CD4-positive, alpha-beta T cell treated with Interleukin-2 at 100 ng/mL for 4 hours (primary cell): ENCODE data around the gene KRT6B.

Experiments used
- DNase-seq: peaks from one replicate; pipeline ENCODE4 v3.0.0-alpha.2; 2020; ENCODE audit warnings: low spot score

The KRT6B gene

DNA sequence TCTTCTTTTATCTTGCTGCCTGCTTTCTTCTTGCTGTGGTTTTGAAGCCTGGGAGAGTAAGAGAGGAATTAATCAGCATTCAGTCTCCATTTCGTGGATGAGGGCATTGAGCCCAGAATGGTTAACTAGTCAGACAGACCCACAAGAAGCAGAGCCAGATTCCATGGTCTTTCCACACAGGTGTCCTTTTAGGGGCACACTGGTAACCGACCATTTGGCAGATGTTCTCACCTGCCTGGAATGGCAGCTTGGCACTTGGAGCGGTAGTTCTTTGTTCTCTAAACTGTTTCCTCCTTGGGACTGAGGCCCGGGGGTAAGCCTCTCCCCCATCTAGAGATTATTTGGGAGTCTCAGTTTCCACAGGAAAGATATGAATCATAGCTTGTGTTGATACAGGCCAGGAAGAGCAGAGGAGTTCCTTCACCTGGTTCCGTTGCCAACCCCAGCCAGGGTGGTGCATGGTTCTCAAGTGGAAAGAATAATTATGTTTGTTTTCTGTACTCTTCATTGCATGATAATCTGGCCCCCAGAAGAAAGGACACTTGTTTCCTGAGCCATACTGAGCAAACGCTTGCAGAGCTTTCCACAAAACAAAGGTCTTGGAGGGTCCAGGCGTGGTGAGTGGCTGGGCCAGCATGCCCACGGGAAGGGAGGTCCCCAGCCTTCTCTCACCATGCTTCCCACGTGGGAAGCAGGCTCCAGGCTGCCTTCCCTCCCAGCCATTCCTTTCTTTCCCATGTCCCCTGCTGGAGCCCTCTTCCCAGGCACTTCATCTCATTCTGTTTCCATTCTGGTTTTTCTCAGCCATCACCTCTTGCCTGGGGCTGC is 15.7 kb downstream of the KRT6B start:
- no peak for DNase-seq

DNA sequence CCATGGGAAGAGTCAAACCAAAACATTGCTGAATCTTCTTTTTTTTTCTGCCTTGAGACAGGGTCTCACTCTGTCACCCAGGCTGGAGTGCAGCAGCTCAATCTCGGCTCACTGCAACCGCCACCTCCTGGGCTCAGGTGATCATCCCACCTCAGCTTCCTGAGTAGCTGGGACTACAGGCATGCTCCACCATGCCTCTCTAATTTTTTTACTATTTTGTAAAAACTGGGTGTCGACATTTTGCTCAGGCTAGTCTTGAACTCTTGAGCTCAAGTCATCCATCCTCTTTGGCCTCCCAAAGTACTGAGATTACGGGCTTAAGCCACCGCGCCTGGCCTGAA is 16.3 kb downstream of the KRT6B start:
- DNase-seq, result no peak

DNA sequence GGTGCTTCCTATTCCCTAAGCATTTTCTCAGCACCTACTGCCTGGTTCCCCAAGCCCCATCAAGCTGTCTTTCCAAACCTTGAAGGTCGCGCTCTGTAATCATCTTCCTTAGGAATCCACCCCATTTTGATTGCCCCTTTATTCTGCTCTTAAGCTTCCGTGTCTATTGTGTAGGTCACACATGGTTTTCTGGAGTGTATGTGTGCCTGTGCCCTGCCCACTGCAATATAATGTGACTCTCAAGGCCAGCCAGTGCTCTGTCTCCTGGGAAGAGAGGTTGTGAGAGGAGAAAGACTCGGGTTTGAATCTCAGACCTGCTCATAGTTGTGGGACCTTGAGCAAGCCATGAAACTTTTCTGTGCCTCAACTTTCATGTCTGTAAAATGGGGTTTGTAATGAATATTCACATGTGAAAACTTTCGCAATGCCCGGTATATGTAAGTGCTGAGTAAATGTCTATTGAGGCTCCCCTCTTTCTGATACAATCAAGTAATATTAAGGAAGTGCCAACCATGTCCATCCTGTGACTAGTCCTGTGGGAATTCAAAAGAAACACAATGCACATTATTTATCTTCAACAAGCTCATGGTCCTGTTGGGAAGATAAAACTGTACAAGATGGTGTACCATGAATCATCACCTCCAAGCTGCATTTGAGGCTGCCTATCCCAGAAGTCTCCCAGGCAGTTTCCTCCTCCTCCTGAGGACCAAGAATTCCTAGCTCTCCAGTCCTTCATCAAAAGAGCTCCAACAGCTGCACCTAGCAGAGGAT is 17.0 kb downstream of the KRT6B start:
- DNase-seq, result no peak

DNA sequence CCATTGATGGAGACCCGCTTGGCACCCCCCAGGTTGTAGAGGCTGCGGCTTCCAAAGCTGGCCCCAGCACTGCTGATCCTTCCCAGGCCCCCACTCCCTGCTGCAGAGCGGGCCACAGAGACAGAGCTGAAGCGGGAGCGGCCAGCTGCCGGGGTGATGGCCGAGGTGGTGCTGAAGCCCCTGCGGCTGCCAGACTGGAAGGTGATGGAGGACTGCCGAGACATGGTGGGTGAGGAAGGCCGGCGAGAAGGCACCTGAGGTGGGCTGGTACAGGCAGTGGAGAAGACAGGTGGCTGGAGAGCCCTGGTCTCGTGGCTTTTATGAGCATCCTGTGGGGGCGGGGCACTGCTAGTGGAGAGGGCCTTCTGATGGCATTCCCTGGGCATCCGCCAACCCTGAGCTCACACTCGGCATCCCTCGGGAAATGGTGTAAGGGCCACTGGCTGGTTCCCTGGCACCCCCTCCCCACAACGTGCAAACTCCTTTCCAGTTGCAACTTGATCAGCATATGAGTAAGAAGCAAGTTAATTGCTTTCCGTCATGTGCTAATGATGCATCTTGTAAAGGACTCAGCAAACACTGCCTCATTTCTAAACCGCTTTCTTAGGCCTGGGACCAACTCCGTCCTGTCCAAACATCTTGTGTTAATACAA is 17.7 kb downstream of the KRT6B start, which contains the start of gene KRT75:
Gene KRT75, minus strand, starts transcription at position 291 of the 653 bp plus-strand sequence. Its CDS starts 67 bp downstream, at position 224.
- no peak for DNase-seq

DNA sequence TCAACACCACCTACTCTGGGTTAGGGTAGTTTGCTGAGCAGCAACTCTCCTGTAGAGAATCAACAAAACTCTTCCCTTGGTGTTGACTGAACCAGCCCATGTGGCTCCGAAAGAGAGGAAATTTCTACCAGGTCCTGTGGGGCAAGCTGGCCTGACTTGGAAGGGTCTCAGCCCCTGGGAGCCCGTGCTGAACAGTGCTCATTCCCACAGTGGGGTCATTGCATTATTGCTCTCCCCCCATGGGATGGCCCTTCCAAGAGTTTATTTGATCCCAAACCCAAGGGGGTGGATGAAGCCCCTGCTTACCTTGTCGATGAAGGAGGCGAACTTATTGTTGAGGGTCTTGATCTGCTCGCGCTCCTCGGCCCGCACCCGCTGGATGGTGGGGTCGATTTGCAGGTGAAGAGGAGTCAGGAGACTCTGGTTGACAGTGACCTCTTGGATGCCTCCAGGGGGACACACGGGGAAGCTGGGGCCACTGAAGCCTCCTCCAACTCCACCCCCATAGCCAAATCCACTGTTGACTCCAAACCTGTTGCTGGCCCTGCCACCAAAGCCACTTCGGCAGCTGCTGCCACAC is 18.4 kb downstream of the KRT6B start:
- DNase-seq, result no peak

DNA sequence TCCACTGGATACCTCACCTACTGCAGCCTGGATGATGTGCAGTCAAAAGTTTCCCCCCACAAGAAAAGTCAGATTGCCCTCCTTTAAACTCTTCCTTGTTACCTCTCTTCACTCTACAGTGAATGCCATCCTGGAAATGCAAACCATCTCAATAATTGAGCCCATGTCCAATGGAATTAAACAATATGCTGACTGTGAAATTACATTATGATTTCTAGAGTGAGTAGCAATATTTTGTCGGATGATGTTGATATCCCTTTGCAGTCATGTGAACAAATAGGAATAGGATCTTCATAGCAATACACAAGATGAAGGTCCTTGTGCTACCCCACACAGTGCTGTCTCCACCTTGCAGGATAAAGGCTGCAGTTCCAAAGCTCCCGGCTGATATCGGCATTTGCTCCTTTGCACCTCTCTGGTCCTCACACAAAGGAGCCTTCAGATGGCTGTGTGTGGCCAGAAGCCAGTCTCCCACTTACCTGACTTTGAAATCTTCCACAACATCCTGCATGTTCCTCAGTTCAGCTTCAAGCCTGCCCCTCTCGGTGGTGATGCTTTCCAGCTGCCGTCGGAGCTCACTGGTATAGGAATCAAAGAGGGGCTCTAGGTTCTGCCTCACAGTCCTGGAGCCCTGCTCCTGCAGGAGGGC is 19.3 kb downstream of the KRT6B start:
- DNase-seq, result no peak

DNA sequence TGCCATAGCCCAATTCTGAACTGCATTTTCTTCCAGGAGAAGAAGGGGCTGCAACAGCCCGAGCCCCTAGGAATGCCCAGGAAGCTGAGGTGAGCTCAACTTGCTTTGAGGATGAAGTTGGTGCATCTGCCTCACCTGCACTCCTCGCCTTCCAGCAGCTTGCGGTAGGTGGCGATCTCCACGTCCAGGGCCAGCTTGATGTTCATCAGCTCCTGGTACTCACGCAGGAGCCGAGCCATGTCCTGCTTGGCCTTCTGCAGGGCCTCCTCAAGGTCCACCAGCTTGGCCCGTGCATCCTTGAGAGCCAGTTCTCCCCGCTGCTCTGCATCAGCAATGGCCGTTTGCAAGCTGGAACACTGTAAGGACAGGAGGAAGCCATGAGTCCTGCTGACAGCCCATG is 23.8 kb downstream of the KRT6B start:
- DNase-seq, result no peak

DNA sequence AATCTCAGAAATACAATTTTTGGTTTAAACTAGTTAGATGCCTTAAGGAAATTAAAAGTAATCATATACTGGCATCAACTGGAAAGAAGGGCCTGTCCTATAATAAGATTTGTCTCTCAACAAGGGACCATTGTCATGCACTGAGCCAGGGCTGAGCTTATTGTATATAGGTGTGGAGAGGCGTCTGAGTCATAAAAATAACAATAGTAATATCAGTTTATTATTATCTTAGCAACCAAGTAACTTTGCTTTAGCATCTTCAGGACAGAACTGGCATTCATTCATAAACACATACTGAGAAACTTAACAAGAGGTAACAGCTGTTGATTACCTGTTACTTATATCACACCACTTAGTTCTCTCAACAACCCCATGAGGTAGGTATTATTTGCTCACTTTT is 24.9 kb downstream of the KRT6B start:
- DNase-seq, result no peak

DNA sequence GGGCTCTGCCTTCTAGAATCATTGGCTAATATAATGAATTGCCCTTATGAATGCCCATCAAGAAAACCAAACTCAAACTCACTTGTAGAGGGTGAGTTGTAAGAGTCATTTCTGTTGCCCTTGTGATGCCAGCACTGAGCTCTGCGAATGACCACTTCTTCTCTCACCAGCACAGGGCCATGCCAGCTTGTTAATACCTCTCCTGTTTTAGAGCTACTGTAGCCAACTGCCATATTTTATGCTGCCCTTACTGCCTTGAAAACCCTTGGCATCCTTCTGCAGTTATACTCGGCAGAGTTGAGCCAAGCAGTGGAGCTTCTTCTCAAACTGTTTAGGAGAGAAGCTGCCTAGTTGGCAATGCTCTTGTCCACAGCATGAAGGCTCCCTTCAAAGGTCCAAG is 25.9 kb downstream of the KRT6B start:
- no peak for DNase-seq

DNA sequence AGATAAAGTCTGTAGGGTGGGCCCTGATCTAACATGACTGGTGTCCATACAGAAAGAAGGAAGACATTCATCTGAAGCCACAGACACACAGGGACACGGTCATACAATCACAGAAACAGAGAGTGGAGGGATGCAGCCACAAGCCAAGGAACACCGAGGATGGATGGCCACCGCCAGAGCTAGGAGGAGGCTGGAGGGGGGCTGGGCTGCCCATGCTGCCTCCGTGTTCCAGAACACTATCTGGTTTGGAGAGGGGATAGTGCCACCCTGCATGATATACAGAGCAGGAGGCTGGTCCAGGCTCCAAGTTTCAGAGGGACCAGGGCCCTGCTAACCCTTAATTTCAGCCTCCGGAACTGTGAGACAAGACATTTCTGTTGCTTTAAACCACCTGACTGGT is 26.5 kb downstream of the KRT6B start:
- DNase-seq, result no peak

DNA sequence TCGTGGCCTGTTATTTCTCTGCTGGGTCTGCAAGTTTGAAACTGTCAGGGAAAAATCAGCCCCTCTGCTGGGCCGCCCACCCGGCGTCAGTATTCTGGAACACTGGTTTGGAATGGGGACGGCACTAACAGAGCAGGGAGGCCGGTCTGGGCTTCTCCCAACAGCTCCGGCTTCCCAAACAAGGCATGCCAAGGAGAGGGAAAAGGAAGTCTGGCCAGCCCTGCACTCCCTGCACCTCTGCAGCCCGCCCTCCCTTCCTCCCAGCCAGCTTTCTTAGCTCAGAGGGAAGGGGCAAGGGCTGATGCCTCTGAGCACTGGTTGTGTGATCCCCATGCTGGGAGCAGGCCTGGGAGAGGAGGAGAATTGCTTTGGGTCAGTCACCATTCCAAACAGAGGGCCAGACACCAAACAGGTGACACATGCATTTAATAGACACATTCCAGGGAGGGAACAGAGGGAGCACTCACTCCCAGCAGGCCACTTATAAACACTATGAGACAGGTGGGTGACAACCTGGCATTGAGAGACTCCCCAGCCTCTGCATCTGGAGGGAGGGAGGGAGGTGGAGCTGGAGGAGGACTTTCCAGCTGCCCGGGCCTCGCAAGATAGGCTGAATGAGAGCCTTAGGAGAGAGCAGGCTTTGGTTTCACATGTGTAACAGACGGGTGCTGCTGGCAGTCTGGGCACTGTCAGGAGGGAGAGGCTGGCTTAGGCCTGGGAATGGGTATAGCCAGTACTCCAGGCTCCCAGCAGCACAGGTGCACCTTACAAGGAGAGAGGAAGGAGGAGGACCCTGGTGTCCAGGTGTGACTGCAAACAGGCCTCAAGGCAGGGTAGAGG is 28.1 kb downstream of the KRT6B start:
- DNase-seq, result no peak

DNA sequence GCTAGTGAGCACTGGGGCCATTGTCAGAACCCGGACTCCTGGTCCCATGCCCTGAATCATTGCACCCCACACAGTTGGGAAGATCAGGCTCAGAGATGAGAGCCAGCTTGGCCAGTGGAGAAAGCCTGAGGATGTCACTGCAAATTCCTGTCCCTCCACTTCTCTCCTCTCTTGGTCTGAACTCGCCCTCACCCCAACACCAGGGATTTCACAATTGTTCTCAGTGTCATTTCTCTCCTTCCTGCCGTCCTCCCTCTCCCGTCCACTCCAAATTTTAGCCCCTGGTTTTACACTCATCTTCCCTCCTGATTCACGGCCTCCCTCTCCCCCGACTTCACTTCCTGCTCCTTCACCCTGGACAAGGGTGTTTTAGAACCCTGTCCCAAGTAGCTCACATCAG is 28.9 kb downstream of the KRT6B start:
- DNase-seq, result no peak

DNA sequence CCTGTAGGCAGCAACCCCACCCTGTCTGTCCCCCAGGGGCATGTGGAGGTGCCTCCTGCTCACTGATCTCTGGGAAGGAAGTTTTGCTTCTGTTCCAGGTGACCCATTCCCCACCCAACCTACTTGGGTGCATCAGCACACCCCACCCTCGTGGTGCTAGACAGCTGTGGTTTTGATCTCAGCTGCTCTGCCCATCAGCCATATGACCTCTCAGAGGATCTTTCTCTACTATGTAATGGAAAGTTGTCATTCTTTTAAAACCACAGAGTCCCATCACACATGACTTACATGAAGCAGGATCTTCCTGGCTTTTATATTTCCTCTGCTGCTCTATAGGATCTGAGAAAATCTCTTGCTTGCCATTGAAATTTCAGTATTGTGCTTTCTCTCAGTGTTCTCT is 32.3 kb downstream of the KRT6B start:
- no peak for DNase-seq

DNA sequence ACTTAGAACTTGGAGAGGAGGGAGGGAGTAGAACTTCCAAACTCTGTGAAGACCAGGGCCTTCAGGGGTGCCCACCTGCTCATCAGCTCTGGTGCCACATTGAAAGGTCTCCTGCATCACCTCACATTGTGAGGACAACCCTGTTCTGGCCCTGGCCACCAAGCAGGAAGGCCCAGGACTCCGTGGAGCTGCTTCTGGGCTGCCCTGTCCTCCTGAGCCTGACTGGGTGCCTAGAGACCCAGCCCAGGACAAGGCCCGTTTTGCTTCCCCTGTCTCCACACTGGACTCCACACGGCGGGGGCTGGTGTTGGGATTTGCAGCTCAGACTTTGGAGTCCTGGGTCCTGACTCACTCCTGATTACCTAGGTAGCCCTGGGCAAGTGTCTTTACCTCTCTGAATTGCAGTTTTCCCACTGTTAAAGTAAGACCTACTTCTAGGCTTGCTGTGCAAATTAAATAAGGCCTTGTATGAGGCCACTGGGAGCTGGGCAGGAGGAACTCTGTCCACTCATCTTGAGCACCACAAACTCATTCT is 33.3 kb downstream of the KRT6B start:
- DNase-seq, result no peak

DNA sequence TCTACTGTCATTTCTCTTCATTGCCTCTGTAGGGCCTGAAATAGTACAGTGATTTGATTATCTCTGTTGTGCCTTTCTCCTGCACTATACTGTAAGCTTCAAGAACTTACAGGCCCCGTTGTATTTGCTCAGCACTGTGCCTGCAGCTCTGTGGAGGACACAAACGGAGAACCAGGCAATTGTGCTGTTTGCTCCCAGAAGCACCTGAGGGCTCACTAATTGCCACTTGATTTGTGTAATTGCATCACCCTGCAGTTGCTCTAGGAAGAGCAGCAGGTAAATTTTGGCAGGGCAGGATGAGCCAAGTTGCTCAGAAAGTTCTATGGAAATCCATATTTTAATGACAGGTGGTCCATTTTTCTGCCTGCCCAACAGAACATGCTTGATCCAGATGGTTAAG is 34.2 kb downstream of the KRT6B start:
- DNase-seq, result no peak

DNA sequence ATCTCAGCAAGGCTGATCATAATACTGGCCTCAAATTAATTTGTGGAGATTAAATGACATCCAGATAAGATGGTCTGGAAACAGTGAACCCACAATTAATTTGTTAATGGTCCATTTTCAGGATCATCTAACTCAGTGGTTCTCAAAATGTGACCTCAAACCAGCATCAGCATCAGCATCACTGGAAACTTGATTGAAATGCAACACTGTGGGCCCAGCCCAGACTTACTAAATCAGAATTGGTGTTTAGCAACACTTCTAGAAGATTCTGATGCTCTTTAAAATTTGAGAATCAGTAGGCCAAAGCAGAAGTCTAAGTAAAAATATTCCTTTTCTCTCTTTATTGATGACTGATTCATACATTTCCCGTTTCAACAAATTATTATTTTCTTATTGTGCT is 35.2 kb downstream of the KRT6B start:
- DNase-seq, result no peak

DNA sequence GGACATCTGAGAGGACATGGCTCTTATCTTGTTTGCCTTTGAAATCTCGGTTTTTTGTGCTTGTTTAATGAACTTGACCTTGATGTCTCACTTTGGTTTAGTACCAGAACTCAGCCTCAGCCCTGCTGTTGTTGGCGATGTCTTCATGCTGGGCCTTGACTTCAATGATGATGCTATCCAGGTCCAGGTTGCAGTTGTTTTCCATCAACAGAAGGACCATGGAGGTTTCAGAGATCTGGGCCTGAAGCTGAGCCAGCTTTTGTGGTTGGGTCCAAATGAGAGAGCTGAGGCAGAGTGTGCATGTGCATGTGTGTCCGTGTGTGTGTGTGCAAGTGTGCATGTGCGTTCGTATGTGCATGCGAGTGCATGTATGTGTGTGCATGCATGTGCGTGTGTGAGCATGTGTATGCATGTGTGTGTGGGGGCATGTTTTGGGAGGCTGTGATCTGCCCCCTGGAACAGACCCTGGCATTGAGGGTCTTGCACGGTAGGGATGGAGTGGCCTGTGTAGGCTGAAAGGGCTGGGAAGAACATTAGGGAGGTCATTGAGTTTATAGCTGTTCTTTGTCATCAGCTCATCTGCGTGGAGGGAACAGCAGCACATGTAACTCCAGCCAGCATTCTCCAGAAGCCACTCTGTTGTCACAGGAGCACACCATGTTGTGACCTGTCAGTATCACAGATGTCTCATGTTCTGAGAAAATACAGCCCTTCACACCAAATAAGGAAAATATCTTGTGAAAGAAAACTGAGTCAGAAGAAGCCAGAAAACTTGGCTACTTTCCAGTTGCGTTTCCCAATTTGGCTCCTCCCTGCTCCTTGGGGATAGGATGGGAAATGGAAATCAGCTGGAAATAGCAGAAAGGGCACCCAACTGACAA is 35.8 kb downstream of the KRT6B start:
- DNase-seq, result no peak

DNA sequence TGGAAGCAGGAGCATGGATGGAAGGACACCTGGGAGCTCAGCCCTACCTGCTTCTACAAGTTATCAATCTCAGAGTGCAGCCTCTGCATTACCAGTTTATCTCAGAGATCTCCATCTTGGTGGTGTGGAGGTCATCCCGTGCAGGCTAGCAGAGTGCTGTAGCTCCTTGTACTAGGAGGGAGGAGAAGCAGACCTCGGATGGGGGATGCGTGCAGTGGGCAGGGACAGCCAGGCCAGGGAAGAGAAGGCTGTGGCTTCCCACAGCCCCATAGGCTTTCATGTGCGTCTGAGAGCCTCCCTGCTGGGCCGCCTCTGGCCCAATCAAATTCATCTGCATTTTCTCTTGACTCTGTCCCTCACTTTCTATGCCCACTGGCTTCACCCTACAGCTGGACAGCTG is 37.0 kb downstream of the KRT6B start:
- DNase-seq, result no peak

DNA sequence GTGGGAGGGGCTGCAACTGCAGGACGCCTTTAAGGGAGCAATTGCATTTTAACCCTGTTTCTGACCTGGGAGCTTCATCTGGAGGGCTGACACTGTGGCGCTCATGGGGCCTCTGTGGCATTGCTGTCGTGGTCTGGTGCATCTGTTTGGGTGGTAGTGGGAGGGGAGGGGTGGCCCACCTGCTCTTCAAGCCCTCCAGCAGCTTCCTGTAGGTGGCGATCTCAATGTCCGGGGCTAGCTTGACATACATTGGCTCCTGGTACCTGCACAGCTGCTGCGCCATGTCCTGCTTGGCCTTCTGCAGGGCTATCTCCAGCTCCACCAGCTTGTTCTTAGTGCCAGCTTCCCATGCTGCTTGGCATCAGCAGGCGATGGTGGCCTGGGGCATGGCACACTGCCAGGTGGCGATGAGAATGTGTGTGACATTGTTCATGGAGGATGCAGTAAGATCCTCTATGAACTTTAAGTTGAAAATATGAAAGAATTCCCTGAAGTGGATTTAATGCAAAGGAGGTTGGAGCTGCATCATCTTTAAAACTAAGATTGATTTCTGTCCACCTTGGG is 38.1 kb downstream of the KRT6B start:
- no peak for DNase-seq

DNA sequence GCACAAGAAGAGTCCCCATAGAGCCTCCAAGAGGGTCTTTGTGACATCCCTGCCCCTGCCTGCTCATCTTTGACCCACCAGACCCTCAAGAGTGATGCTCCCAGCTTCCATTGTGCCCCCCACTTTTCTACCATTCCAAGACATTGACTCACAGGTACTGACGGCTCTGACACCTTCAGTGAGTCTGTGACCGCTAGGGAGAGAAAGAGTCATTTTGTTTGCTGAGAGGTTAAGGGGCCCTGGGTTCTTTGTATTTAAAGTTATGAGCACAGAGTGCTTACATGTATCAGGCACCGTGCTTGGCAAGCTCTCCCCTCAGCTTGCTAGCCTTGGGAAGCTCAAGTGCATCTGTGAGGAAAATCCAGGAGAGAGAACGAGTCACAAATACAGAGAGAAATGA is 38.7 kb downstream of the KRT6B start:
- DNase-seq, result no peak
